Lung (tissue), 5 donors: ENCODE data around the gene UGP2. TPM values are rescaled to one million over a fixed set of nuclear protein-coding genes. Genes with fewer than 3 reads are reported as not detected.

Experiments used
- polyA plus RNA-seq, 2 donors: library from polyadenylated mRNA; stranded (reverse); fragments of 200-250 nt; gene quantifications; one replicate each; pipeline ENCODE4 v1.2.1, GENCODE V29; 2013
- small RNA-seq: library from RNA; depleted of rRNA; stranded (forward); fragments of <200 nt; gene quantifications from one replicate; pipeline ENCODE3, GENCODE V24; 2014; ENCODE audit warnings: low replicate concordance
- total RNA-seq, 2 donors: library from RNA; depleted of rRNA in 1 of 2; stranded (reverse); fragments of >200 nt in 1 of 2; gene quantifications; one replicate each; pipeline ENCODE4 v1.2.1, GENCODE V29; 2014 to 2021
- donor health status: Bipolar disorder and iron deficiency.
- donor health status: healthy.
- donor health status: DM: yes; HTN: yes; CAD: no.

The UGP2 gene
- total and polyA plus RNA-seq, 4 donors: 59.2 to 156 (median 107) TPM

Small RNAs within 50 kb of the gene (small RNA-seq; reads per million reads assigned to genes)
- gene RF01293: not detected

Other genes starting within 250 kb of the UGP2 start
- gene VPS54, start 177.5 kb downstream of the UGP2 start, total RNA-seq: 10 to 100 TPM; 18.2 to 49.3 TPM
- 10 to 100 TPM; 12.5 to 13.1 TPM for gene VPS54, start 177.5 kb downstream of the UGP2 start, polyA plus RNA-seq